ENCODE measurements around the gene TSHZ2. TPM values are rescaled to one million over a fixed set of nuclear protein-coding genes. Genes with fewer than 3 reads are reported as not detected.
A peak's percentile ranks its signal among the peaks of the same experiment; 100 is the strongest.

The TSHZ2 gene
- total and polyA plus RNA-seq, 7 donors: 1.2 to 32.7 (median 14.0) TPM

- H3K4me1 ChIP-seq: no peaks in the 10 kb centered on the region
- no peak for DNase-seq
- no peaks in the 10 kb centered on the region for H3K9me3 ChIP-seq
- no peaks in the 10 kb centered on the region for H3K27me3 ChIP-seq
- peak overlapping the region in 2 of 4 donors; percentile 33 to 62 for H3K27ac ChIP-seq
- 30 to 61% methylated on average over 10 of the region's 10 CpGs for WGBS, 2 donors
- H3K36me3 ChIP-seq: no peaks in the 10 kb centered on the region
- intact Hi-C loops (cut with DNase I): no loop called here
- peak in 1 of 4 donors; percentile 29 for TF ChIP-seq POLR2AphosphoS5 (IDR thresholded peaks at IDR 0.05)
- no peak for TF ChIP-seq POLR2A (IDR thresholded peaks at IDR 0.05)
- H3K4me3 ChIP-seq: no peak overlapping the region
These were observed 109.1 kb downstream of the TSHZ2 start for GRCh38 chr20:53080969-53081871.

- Histone ChIP-seq H3K4me1 (no peaks in the 10 kb centered on the region), H3K27ac (peak overlapping the region in 2 of 4 donors; percentile 22 to 52), H3K36me3 (no peaks in the 10 kb centered on the region), H3K9me3 (no peaks in the 10 kb centered on the region), H3K4me3 (no peak overlapping the region), H3K27me3 (no peaks in the 10 kb centered on the region)
- WGBS, 2 donors: 77 to 81% methylated on average over 10 of the region's 10 CpGs
- DNase-seq: no peak
- intact Hi-C loops (cut with DNase I): no loop called here
- TF ChIP-seq EP300 (IDR thresholded peaks at IDR 0.05) (no peak), CTCF (IDR thresholded peaks at IDR 0.05) (no peak), POLR2AphosphoS5 (IDR thresholded peaks at IDR 0.05) (no peak), POLR2A (IDR thresholded peaks at IDR 0.05) (no peak)
These were observed 110.0 kb downstream of the TSHZ2 start for GRCh38 chr20:53081916-53082863.

- intact Hi-C loops (cut with DNase I): no loop called here
- TF ChIP-seq POLR2AphosphoS5 (IDR thresholded peaks at IDR 0.05): no peak
- TF ChIP-seq POLR2A (IDR thresholded peaks at IDR 0.05): no peak
- TF ChIP-seq CTCF (IDR thresholded peaks at IDR 0.05): no peak
- no peak for TF ChIP-seq EP300 (IDR thresholded peaks at IDR 0.05)
- 87 to 89% methylated on average over 7 of the region's 7 CpGs for WGBS, 2 donors
These were observed 111.3 kb downstream of the TSHZ2 start for GRCh38 chr20:53083411-53083810.

GRCh38 chr20:53084408-53084997, 112.3 kb downstream of the TSHZ2 start:
- Histone ChIP-seq H3K9me3 (no peaks in the 10 kb centered on the region), H3K27me3 (no peaks in the 10 kb centered on the region), H3K27ac (no peak overlapping the region), H3K4me3 (no peak overlapping the region), H3K4me1 (peaks cover 0 to 4% (median 0%) of the 10 kb centered on the region in 4 donors), H3K36me3 (no peaks in the 10 kb centered on the region)
- no peak for DNase-seq
- TF ChIP-seq CTCF (IDR thresholded peaks at IDR 0.05) (no peak), POLR2AphosphoS5 (IDR thresholded peaks at IDR 0.05) (no peak), POLR2A (IDR thresholded peaks at IDR 0.05) (no peak), EP300 (IDR thresholded peaks at IDR 0.05) (no peak)
- intact Hi-C loops (cut with DNase I): no loop called here

More at GRCh38 chr20:53083411-53083810, 111.3 kb downstream of the TSHZ2 start:
- Histone ChIP-seq H3K9me3 (no peaks in the 10 kb centered on the region), H3K4me3 (no peak overlapping the region), H3K27ac (no peak overlapping the region), H3K4me1 (no peaks in the 10 kb centered on the region), H3K27me3 (no peaks in the 10 kb centered on the region), H3K36me3 (no peaks in the 10 kb centered on the region)
- DNase-seq: no peak
